Ramos (cell line): ENCODE results near the gene B4GALT4.
"Not testable (repeated sequence)": the region's sequence is repeated elsewhere in the genome, so short reads cannot be mapped to it uniquely, and the experiment has no call there.

Source experiments
- in situ Hi-C: fragments of 300-500 bp; cut with MboI; formaldehyde crosslinking; loops from one replicate; pipeline ENCODE4 v1.14.3; 2022; ENCODE audit warnings: low sequenced_read_pairs; ENCODE audit not compliant: unreplicated experiment

The B4GALT4 gene

DNA sequence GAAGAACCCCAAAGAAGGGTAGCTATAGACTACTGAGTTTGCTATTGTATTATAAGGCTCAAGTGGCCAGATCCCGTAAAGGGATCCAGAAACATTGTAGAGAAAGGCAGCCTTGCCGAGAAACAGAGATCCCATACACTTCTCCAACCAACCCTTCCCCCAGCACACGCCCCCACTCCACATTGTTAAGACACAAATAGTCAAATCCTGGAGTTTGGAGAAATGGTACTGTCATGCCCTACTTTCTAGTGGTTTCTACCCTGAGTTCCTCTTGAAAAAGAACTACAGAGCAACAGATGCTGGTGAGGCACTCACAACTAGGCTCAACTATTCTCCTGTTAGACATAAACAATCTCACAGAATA, 33.2 kb downstream of the B4GALT4 start:
- in situ Hi-C loops: no loop called here

DNA sequence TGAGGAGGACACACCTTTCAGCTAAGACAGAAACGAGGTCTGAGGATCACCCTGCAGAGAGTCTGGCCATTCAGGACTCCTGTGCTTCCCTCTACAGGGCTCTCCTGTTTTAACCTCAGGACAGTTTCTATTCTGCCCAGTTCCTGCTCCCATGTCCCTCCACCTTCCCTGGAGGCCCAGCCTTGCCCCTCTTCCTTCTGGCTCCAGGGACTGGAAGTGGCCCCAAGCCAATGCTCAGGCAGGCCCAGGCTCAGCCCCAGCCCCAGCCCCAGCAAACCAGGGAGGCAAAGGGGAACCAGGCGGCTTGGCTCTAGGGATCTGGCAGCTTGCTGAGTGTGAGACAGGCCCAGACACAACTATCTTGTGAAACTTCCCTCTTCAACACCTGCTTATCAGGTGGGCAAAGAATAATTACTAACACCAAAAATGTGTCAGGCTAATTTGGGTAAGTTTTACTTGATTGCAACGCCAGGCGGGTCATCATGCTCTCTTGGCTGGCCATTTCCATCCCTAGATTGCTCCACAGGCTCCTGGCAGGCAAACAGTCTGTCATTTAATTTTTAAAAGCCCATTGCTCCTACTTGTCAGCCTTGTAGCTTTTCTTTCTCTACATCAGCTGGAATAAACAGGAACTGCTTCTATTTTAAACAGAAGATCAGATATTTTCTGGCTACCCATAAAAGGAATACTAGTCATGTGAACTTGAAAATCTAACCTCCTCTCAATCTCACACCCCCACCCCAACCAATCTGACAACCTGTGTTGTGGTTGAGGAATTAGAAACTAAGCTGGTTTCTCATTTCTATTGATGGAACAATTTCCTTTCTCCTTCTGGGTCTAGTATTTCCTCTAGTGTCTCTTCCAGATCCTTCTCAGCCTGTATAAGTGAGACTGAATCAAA, 33.8 kb downstream of the B4GALT4 start:
- in situ Hi-C loops: no loop called here

DNA sequence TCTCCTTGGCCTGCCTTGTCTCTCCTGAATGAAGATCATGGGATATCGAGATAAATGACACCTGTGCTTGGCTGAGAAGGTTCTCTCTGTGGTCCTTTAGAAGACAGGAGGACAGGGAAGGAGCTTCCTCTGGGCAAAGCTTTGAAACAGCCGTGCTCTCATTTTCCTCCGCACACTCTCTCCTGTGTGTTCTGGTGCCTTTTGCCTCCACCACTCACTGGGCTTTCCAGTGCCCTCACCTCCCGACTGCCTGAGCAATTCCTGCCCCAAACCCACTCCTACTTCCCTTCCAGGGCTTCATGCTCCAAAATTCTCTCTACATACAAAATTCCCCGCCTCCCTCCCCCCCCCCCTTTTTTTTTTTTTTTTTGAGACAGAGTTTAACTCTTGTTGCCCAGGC, 35.0 kb downstream of the B4GALT4 start:
- in situ Hi-C loops: no loop called here

DNA sequence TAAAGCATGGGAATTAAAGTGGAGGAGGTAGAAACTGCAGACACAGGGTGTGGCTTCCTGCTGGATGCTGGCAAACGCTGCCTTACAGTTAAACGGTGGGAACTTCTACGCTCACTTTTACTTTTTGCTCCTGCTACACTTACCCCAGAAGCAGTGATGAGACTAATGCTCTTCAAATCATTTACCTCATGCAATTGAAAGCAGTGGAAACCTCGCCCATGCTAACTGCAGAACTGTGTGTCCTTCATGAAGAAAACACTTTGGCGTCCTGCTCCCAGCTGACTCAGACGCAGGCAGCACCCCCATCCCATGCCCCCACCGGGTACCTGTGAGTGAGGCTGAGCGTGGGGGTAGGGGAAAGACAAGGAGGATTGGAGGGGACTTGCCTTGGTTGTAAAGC, 35.5 kb downstream of the B4GALT4 start:
- in situ Hi-C loops: no loop called here

DNA sequence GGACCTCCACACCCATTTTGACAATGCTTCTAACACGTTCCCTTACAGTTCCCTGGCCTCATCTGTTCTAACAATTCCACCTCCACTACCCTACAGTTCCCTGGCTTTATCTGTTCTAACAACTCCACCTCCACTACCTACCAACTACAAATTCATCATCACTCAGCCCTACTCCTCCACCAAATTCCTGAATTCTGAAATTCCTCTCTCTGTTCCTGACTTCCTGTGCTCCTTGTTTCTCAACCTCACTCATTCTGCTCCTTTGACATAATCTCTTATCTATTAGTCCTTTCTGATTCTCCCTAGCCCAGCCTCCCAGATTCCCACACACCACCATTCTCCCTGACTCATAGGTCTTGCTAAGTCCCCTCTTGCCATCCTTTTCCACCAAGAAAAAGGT, 44.8 kb downstream of the B4GALT4 start:
- in situ Hi-C loops: no loop called here

DNA sequence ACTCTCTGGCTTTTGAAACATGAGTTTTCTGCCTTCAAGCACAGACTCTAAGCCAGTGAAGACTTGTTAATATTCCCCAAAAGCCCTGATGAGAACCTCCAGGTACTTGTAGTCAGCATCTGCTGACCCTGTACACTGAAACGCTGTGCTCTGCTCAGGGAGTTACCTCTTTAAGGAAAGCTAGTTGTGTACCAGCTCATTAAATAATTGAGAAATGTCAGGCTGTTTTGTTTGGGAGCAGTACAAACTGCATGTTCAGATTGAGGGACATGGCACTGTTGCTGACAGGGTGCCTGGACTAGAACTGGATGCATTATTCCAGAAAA, 45.6 kb downstream of the B4GALT4 start:
- in situ Hi-C loops: no loop called here

DNA sequence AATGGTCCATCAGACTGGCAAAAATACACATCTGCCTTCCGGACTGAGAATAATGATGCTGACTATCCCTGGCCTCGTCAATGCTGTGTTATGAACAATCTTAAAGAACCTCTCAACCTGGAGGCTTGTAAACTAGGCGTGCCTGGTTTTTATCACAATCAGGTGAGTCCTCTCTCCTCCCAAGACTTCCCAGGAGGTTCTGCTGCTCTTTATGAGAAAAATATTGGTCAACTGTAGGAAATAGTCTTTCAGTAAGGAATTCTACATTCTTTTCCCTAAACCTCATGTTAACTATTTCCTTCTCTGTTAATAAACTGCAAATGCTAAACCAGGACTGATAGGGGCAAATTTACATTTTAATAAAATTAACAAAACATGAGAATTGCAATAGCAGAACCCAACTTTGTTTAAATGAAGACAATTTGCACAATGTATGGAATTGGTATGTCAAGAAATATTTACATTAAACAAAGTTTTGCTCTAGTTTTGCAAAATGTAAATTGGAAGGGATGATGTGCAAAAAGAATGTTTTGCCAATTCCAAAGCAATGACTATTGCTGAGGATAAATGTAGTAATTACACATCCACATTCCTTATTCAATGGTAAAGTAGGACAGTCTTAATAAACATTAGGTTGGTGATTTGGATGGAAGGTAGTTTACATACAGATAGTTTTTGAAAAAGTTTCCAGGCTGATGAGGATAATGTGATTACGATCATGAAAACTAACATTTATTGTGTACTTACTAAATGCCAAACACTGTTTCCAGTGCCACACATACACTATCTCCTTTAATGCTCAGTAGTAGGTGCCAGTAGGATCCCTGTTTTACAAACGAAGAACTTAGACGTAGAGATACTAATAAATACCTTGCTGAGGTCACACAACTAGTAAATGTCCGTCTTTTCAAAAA, 46.2 kb downstream of the B4GALT4 start:
- in situ Hi-C loops: no loop called here

DNA sequence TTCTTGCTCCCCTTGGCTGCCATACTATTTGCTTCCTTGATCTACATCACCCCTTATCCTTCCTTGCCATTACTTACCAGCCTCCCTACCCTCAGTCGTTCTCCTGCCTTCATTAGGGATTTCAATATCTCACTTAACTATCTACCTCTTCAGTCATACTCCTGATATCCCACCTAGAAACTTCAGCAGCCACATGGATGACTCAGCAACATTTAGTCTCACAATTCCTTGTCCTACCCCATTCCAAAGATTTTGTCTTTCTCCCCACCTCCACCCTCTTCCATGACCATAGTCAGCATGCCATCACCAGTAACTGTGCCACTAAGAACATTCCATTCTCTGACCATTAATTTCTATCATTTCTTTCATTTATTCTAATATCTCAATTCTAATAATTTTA, 48.9 kb downstream of the B4GALT4 start:
- in situ Hi-C loops: no loop called here

DNA sequence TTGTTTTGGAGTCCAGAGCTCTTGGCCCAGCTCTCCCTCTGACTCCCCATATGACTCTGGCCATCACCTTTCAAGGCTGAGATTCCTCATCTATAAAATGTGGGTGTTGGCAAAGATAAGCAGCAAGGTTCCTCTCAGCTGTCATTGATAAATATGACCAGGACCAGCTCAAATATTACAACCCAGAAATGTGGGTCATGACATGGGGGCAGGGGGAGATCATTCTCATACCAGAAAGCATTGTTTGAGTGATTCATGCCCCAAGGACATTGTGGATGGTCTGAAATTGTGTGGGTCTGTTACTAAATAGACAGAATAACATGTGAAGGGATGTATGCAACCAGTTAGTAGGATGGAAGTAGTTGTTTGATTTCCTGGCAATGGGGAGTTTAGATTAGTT, 53.4 kb downstream of the B4GALT4 start:
- in situ Hi-C loops: no loop called here

DNA sequence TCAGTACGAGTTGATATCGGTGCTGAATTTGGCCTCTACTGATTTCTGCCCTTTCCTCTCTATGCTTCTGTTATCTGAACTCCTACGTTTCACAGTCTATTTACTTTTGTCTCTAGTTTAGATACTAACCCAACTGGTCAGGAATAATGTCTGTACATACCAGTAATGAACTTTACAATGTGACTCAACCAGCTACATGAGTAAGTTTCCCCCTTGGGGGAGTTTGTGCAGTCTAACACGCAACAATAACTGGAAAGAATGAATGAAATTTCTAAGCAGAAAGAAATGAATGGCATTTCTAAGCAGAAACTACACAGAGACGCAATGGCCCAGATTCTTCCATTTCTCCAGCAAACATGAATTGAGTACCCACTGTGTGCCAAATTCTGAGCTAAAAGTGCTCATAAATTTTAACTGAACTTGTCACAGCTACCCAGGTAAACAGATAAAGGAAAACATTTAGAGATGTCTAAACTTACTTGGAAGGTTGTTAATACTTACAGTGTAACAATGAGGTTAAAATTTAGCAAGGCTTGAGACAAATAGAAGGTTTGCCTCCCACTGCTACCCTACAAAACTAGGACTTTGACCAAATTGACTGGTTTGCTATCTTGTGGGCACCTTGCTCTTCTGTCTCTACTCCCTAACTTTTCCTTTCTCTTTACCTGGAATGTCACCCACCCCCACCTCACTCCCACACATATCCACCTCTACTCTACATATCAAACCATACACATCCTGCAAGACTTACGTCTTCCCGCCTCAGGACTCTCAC, 55.7 kb downstream of the B4GALT4 start:
- in situ Hi-C loops: no loop called here

DNA sequence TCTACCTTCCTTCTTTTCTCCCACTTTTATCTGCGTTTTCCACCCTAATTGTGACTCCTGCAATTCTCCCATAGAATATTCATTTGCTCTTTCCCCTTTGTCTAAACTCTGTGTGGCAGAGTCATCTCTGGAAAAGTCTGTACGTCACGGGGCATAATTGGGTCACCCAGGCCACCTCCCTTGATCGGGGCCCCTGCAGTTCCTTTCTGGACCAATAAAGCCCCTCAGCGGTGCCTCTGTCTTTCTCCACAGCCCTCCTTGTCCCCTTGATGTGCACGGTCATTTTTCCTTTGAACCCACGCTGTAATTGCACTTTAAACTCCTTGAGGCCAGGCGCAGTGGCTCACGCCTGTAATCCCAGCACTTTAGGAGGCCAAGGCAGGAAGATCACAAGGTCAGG, 56.6 kb downstream of the B4GALT4 start:
- in situ Hi-C loops: no loop called here

DNA sequence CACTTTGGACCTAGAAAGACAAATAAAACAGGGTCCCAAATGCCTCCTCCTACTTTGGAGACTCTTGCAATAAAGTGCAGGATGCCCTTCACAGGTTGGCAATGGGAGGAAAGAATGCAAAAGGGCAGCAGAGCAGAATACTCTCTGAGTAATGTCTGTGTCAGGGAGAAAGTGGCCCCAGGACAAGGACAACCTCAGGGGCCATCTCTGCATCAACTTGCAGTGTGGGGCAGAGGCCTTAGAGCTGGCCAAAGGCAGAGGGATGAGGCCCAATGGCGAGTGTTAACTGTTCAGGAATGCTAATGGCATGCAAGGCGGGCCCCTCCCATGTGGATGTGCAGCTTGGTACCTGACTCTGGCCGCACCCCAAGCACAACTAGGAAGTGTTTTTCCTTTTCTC, 58.9 kb downstream of the B4GALT4 start:
- in situ Hi-C loops: no loop called here

DNA sequence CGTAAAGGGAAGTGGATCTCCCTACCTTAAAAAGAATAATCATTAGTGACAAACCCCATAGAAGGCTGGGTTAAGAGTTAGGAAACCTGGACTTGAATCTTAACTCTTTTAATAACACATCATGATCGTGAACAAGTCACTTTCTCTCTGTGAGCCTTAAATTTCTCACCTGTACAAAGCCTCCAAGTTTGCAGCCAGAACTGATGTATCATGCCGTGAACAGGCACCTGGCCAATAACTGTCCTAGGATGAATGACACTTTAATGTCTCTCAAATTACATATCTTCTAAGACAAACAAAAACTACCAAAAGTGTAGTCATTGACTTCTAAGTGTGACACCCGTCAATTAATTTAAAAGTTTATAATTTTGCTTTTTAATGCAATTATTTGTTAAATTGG, 63.4 kb downstream of the B4GALT4 start:
- in situ Hi-C loops: no loop called here

DNA sequence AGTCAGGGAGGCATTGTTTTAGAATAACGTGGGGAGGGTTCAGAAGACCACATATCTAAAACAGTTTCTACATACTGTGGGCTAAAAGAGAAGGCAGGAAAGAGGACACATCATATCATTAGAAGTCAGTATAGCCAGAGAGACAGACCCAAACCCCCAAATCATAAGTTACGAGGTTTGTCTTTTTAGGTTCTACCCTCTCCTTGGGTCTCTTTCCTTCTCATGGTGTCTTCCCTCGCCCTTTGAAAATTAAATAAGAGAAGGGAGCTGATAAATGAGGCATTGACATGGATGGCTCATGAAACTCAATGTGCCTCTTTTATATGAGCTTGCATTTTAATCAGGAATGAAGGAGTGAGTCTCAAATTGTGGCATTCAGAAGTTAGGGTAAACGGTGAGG, 63.9 kb downstream of the B4GALT4 start:
- in situ Hi-C loops: no loop called here

DNA sequence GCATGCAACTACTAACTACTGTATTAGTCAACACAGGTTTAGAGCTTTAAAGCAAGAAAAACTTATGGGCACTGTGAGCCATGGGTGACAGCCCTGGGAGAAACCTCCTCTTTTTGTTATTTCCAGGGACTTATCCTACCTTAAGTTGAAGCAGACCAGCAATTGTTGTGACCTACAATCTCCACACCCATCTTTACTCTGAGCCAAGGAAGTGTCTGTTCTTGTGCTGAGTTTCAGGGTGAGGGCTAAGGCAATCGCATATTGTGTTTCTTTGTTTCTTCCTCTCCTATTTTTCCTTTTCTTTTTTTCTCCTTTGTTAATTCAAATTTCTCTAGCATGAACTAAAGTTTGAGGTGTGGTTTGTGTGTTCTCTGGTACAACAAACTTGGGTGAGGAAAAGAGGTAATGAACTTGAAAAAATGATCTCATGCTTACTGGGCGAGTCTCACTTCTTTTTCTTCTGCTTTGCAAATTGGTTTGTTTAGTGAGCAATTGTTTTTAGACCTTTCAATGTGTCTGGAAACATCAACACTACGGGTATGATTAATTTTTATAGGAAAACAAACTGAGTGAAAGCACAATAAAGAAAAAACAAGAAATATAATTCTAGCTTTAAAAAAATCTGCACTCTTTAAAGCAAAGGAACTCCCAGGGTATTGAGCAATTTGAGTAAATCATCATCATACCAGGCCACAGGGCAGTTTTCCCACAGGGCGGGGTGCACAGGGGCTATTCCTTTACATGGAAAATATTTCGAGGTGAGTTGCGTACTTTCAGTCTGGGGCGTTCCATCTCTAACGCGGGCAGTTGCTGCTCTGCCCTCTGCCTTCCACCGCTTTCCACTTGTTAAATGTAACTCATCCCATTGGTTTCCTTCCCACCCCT, 64.6 kb downstream of the B4GALT4 start:
- in situ Hi-C loops: no loop called here

DNA sequence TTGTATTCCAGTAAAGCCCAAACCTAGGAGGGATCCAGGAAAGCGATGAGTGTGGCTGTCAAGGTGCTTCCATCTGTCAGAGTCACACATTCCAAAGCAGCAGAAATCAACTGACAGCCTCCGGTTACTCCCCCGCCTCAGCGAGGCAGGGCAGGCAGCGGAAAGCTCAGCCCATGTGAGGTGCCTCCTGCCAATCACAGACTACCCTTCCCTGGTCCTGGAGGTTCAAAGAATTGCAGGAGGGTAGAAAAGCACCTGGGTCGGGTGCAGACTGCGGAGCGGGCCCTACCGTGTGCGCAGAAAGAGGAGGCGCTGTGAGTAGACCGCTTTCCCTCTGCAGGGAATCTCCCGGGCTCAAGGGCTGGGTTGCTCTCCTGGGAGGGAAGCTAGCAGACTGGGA, 67.4 kb downstream of the B4GALT4 start, which contains the start of gene UPK1B:
Gene UPK1B (plus strand): TSS at position 274 of the 400 bp plus-strand sequence. CDS start 13,144 bp downstream, outside the sequence.
- in situ Hi-C loops: no loop called here

DNA sequence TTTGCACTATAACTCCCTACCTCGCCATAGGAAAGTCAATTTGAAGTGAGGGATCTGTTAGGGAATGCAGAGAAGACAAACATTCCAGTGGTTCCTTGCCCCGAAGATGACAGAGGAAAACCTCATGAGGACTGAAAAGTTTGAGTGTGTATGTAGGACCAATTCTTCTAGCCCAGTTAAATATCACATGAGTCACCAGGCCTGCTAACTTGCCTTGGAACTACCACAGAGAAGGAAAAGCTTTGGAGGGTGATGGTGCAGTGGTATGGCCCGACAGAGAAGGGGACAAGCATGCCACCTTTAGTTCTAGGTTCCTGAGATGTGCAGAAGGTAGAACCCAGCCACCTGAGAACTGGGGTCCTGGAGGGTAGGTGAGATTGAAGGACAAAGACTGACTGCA, 69.9 kb downstream of the B4GALT4 start:
- in situ Hi-C loops: no loop called here

DNA sequence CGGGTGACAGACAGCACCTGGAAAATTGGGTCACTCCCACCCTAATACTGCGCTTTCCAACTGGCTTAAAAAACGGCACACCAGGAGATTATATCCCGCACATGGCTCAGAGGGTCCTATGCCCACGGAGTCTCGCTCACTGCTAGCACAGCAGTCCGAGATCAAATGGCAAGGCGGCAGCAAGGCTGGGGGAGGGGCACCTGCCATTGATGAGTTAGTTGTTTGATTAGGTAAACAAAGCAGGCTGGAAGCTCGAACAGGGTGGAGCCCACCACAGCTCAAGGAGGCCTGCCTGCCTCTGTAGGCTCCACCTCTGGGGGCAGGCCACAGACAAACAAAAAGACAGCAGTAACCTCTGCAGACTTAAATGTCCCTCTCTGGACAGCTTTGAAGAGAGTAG, 75.9 kb downstream of the B4GALT4 start:
- in situ Hi-C loops: not testable (repeated sequence)
